ENCODE data around the gene TMEM151B.

Gene TMEM151B

GRCh38 chr6:44250718-44251123 lies 19.5 kb upstream of the TMEM151B start:
- DNase-seq (ENCODE audit: low spot score), result no peak

GRCh38 chr6:44251576-44252524 lies 18.4 kb upstream of the TMEM151B start:
- no peak for DNase-seq (ENCODE audit: low spot score)

DNA sequence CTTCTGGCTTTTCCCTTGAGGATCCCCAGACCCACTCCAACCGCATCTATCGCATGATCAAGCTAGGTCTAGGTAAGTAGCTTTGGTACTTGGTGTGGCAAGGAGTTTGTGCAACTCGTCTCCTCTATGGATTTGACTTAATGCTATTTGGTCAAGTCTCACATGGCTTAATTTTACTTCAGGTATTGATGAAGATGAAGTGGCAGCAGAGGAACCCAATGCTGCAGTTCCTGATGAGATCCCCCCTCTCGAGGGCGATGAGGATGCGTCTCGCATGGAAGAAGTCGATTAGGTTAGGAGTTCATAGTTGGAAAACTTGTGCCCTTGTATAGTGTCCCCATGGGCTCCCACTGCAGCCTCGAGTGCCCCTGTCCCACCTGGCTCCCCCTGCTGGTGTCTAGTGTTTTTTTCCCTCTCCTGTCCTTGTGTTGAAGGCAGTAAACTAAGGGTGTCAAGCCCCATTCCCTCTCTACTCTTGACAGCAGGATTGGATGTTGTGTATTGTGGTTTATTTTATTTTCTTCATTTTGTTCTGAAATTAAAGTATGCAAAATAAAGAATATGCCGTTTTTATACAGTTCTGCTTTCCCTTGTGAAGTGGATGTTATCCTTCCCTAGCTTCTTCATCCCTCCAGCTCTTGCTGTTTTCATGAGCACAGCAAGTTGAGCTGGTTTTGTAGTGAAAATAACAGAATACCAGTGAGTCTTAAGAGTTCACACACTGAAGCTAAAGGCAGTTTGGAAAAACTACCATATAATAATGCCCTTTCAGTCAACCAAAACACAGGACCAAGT lies 16.7 kb upstream of the TMEM151B start:
- DNase-seq (ENCODE audit: low spot score), result peak; percentile 75

DNA sequence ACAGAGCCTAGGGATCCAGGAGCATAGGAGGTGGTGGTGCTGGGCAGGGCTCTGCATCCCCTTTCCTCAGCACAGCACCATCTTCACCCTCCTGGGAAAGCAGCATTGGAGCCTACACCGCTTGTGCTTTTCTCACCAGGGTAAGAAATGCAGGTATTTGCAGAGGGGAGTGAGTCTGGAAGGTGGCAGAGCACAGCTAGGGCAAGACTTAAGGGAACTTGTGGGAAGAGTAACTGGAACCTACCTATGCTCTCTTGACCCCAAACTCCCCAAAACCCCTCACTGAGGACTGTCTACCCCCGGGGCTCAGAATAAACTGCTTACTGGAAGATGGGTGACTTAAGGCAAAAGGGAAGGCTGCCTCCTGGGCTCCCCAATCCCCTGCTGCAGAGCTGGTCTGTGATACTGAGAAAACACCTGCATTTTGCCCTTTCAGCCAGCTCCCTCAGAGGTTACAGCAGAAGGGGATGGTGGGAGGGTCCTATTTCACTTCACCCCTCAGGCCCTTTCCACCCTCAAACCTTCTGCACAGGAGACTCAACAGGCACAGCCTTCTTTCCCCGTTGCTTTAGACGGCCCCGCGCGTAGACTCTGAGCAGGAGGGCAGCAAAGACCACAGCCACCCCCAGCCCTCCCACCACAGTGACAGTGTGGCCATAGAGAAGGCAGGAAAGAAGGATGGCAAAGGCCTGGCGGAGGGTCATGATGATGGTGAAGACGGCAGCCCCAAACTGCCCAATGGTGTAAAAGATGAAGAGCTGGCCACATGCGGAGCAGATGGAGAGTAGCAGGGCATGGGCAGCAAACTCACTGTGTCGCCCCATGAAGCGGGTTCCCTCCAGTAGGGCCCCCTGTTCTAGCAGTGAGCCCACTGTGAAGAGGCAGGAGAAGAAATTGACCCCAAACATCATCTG lies 15.8 kb upstream of the TMEM151B start:
- no peak for DNase-seq (ENCODE audit: low spot score)

- no peak for DNase-seq (ENCODE audit: low spot score)
Measured at GRCh38 chr6:44255105-44255808, 15.0 kb upstream of the TMEM151B start.

GRCh38 chr6:44255871-44256774 lies 14.1 kb upstream of the TMEM151B start:
- DNase-seq (ENCODE audit: low spot score), result no peak

- no peak for DNase-seq (ENCODE audit: low spot score)
Measured at GRCh38 chr6:44256775-44257024, 13.6 kb upstream of the TMEM151B start.

- peak; percentile 88 for DNase-seq (ENCODE audit: low spot score)
Measured at GRCh38 chr6:44257025-44257752, 13.1 kb upstream of the TMEM151B start, which contains the start of gene SLC35B2. Gene SLC35B2, minus strand, starts transcription at chr6:44257528. Its CDS starts 118 bp downstream, at chr6:44257410.

DNA sequence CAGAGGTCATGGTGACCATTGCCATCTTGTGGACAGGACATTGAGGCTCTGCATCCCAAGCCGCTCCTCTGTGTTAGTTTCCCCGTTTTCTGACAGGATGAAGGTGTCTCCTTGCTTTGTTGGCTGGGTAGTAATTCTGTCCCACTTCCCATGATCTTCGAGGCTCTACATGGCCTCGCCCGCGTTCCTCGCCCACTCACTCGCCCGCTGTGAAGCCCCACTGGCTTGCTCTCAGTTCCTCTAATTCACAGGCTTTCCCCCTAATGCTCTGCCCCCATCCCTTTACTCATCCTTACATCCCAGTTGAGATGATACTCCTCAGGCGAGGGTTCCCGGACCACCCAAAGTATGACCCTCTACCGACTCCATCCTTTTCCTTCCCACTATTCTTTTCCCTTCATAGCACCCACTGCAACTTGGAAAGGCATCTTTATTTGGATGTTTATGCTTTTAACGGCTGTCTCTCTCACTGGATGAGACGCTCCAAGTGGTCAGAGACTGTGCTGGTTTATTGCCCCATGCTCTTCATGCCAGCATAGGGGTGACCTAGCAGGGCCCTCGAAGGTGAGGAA lies 12.4 kb upstream of the TMEM151B start:
- no peak for DNase-seq (ENCODE audit: low spot score)

DNA sequence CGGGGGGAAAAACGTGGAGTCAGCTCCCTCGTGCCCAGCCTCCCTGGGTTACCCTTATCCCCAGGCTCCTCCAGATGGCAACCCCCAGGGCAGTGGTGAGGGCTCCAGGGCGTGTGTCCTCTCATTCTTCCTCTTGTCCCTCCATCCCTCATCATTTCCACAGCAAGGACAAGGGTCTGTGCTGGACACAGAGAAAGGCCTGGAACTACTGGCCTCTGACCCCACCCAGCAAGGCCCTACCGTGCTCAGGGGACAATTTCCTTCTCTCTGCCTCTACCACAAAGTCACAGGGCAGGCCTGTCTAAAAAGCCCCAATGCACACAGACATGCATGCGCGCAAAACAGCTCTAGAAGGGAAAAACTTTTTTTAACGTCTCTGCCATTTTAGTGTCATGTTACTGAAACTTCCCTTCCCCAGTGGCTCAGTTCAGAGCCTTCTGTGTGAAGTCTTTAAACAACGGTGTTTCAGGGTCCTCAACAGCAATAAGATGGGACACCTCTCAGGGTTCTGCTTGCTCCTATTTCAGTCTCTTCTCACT lies 11.9 kb upstream of the TMEM151B start:
- DNase-seq (ENCODE audit: low spot score), result no peak

DNA sequence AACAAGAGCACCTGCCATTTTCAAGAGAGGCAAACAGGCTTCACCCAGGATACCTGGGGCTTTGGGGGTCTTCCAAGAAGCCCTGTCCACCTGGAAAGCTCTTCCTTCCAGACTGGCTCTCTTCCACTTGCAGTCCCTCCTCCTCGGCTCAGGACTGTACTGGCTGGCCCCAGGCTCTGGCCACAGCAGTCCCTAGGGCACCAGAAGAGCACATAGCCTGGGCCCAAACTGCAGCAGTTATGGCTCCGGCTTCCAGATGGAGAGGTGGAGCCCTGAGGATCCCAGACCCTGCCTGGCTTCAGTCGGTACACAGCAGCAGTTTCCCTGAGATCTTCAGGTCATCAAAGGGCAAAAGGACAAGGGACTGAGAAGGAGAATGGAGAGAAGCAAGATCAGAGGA lies 11.3 kb upstream of the TMEM151B start:
- DNase-seq (ENCODE audit: low spot score), result no peak

DNA sequence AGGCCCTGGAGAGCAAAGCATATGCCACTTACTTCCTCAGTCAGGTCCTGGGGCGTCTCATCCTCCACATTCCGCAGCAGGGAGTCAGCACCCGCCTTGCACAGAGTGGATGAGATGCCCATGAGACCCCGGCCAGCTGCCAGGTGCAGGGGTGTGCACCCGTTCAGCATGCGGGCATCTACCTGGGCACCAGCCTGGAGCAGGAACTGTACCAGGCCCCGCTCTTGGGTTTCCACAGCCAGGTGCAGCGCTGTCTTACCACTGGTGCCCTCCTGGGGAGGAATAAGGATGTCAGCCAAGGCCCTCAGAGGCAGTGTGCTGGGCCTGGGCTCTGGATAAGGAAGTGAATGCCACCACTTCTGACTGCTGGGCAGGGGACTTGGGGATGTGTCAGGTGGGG lies 10.2 kb upstream of the TMEM151B start:
- no peak for DNase-seq (ENCODE audit: low spot score)

GRCh38 chr6:44260451-44261297 lies 9.6 kb upstream of the TMEM151B start:
- no peak for DNase-seq (ENCODE audit: low spot score)

DNA sequence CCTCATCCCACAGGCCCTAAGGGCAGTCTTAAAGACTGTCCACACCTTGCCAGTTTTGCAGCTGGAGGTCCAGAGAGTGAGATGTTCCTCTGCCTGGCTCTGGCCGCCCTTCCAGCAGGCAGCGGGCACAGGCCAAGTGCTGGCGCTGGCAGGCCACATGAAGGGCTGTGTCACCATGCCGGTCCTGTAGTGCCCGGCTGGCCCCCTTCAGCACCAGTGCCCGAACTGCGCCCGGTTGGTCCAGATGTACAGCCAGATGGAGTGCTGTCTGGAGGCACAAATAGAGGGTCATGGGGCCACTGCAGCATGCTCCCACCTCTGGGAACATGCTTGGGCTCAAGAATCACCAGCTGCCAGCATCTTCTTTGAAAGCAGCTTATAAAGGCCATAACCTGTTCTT lies 8.7 kb upstream of the TMEM151B start:
- no peak for DNase-seq (ENCODE audit: low spot score)

DNA sequence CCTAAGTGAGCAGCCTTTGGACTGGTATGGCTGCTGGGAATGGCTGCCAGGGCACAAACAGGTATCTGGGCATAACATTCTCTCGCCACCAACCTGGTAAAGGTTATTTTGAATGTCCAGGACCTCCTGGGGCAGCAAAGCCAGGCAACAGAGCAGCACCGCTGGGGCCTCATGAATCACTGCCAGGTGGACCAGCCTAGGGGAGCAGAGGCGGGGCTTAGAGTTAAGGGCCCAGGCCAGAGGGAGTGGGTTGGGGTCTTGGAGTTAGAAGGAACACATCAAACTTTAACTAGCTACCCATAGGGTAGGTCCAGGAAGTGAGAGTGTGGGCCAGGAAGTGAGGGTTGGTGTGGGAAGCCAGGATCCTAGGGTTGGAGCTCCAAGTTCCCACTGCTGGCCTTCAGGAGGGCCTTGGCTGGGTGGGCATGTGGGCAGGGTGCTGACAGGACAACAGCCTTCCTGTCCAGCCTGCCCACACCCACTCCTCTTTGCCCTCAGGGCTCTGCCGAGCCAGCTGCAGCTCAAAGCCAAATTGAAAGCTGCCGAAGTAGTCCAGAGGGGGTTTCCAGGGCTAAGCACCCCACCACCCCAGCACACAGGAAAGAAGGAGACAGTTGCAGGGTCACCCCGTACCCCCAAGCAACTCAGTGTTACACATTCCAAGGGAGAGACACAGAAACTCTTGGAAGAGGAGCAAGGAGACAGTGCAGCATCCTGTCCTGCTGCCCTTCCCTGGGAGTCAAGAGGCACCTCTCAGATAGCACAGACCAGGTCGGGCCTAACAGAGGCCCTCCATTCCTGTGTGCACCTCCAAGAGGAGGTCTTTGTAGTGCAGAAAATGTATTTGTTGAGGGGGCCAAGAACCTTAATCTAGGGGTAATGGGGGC lies 7.5 kb upstream of the TMEM151B start:
- DNase-seq (ENCODE audit: low spot score), result no peak

- no peak for DNase-seq (ENCODE audit: low spot score)
Measured at GRCh38 chr6:44263354-44264100, 6.7 kb upstream of the TMEM151B start.
